ENCODE measurements around the gene YOD1. TPM values are rescaled to one million over a fixed set of nuclear protein-coding genes. Genes with fewer than 3 reads are reported as not detected.

YOD1 gene
- polyA plus RNA-seq, 1 donor = 10.1 TPM

GRCh38 chr1:207013321-207014085 lies 37.5 kb downstream of the YOD1 start:
- no peak for DNase-seq
- Histone ChIP-seq H3K9me3 (ENCODE audit: control insufficient read depth, low read depth, low read length) (no peaks in the 10 kb centered on the region), H3K27ac (ENCODE audit: low read length) (no peak overlapping the region), H3K36me3 (ENCODE audit: control insufficient read depth, insufficient read depth, low read length) (no peaks in the 10 kb centered on the region), H3K27me3 (ENCODE audit: control insufficient read depth, insufficient read depth, low read length) (no peaks in the 10 kb centered on the region), H3K4me3 (ENCODE audit: low read length) (no peak overlapping the region), H3K4me1 (ENCODE audit: control insufficient read depth, insufficient read depth, low read length) (peaks cover 23% of the 10 kb centered on the region)
- WGBS (ENCODE audit: insufficient coverage, low lambda C conversion rate) = 60% methylated on average over 2 of the region's 6 CpGs

- Histone ChIP-seq H3K27ac (ENCODE audit: low read length) (peak overlapping the region; percentile 88), H3K4me1 (ENCODE audit: control insufficient read depth, insufficient read depth, low read length) (peaks cover 48% of the 10 kb centered on the region), H3K4me3 (ENCODE audit: low read length) (no peak overlapping the region)
Measured at GRCh38 chr1:207010726-207011125, 40.3 kb downstream of the YOD1 start.

GRCh38 chr1:207009945-207010344 lies 41.1 kb downstream of the YOD1 start:
- Histone ChIP-seq H3K4me3 (ENCODE audit: low read length) (no peak overlapping the region), H3K9me3 (ENCODE audit: control insufficient read depth, low read depth, low read length) (no peaks in the 10 kb centered on the region), H3K4me1 (ENCODE audit: control insufficient read depth, insufficient read depth, low read length) (peaks cover 55% of the 10 kb centered on the region), H3K27ac (ENCODE audit: low read length) (peak overlapping the region; percentile 88), H3K27me3 (ENCODE audit: control insufficient read depth, insufficient read depth, low read length) (no peaks in the 10 kb centered on the region), H3K36me3 (ENCODE audit: control insufficient read depth, insufficient read depth, low read length) (no peaks in the 10 kb centered on the region)
- 52% methylated on average over 3 of the region's 7 CpGs for WGBS (ENCODE audit: insufficient coverage, low lambda C conversion rate)
- peak in 1 of 2 donors; percentile 26 for DNase-seq

More at GRCh38 chr1:207010726-207011125, 40.3 kb downstream of the YOD1 start:
- Histone ChIP-seq H3K9me3 (ENCODE audit: control insufficient read depth, low read depth, low read length) (no peaks in the 10 kb centered on the region), H3K36me3 (ENCODE audit: control insufficient read depth, insufficient read depth, low read length) (no peaks in the 10 kb centered on the region), H3K27me3 (ENCODE audit: control insufficient read depth, insufficient read depth, low read length) (no peaks in the 10 kb centered on the region)
- DNase-seq = no peak
- no CpG with 5 or more reads among the region's 2 CpGs for WGBS (ENCODE audit: insufficient coverage, low lambda C conversion rate)

GRCh38 chr1:207009182-207009850 lies 41.7 kb downstream of the YOD1 start:
- peaks cover 60% of the 10 kb centered on the region for H3K4me1 ChIP-seq (ENCODE audit: control insufficient read depth, insufficient read depth, low read length)
- no peaks in the 10 kb centered on the region for H3K27me3 ChIP-seq (ENCODE audit: control insufficient read depth, insufficient read depth, low read length)
- no peaks in the 10 kb centered on the region for H3K36me3 ChIP-seq (ENCODE audit: control insufficient read depth, insufficient read depth, low read length)
- DNase-seq = peak; percentile 88 to 94
- no CpG with 5 or more reads among the region's 10 CpGs for WGBS (ENCODE audit: insufficient coverage, low lambda C conversion rate)
- H3K9me3 ChIP-seq (ENCODE audit: control insufficient read depth, low read depth, low read length) = no peaks in the 10 kb centered on the region
- H3K4me3 ChIP-seq (ENCODE audit: low read length) = no peak overlapping the region
- H3K27ac ChIP-seq (ENCODE audit: low read length) = peak overlapping the region; percentile 88

GRCh38 chr1:207007352-207008033 lies 43.5 kb downstream of the YOD1 start:
- Histone ChIP-seq H3K4me1 (ENCODE audit: control insufficient read depth, insufficient read depth, low read length) (peaks cover 65% of the 10 kb centered on the region), H3K9me3 (ENCODE audit: control insufficient read depth, low read depth, low read length) (no peaks in the 10 kb centered on the region), H3K4me3 (ENCODE audit: low read length) (no peak overlapping the region), H3K36me3 (ENCODE audit: control insufficient read depth, insufficient read depth, low read length) (no peaks in the 10 kb centered on the region), H3K27ac (ENCODE audit: low read length) (peak overlapping the region; percentile 15), H3K27me3 (ENCODE audit: control insufficient read depth, insufficient read depth, low read length) (no peaks in the 10 kb centered on the region)
- 60% methylated on average over 1 of the region's 5 CpGs for whole genome bisulfite sequencing (ENCODE audit: insufficient coverage, low lambda C conversion rate)
- DNase-seq = peak in 1 of 2 donors; percentile 40

- no peaks in the 10 kb centered on the region for H3K36me3 ChIP-seq (ENCODE audit: control insufficient read depth, insufficient read depth, low read length)
- H3K4me3 ChIP-seq (ENCODE audit: low read length) = no peak overlapping the region
- no peaks in the 10 kb centered on the region for H3K9me3 ChIP-seq (ENCODE audit: control insufficient read depth, low read depth, low read length)
- WGBS (ENCODE audit: insufficient coverage, low lambda C conversion rate) = no CpG with 5 or more reads among the region's 3 CpGs
- DNase-seq = peak in 1 of 2 donors; percentile 29
- peaks cover 70% of the 10 kb centered on the region for H3K4me1 ChIP-seq (ENCODE audit: control insufficient read depth, insufficient read depth, low read length)
- peak overlapping the region; percentile 15 for H3K27ac ChIP-seq (ENCODE audit: low read length)
- H3K27me3 ChIP-seq (ENCODE audit: control insufficient read depth, insufficient read depth, low read length) = no peaks in the 10 kb centered on the region
Measured at GRCh38 chr1:207006914-207007313, 44.1 kb downstream of the YOD1 start.

GRCh38 chr1:207006083-207006482 lies 44.9 kb downstream of the YOD1 start:
- WGBS (ENCODE audit: insufficient coverage, low lambda C conversion rate) = 88% methylated on average over 2 of the region's 3 CpGs
- no peaks in the 10 kb centered on the region for H3K36me3 ChIP-seq (ENCODE audit: control insufficient read depth, insufficient read depth, low read length)
- peaks cover 75% of the 10 kb centered on the region for H3K4me1 ChIP-seq (ENCODE audit: control insufficient read depth, insufficient read depth, low read length)
- H3K27me3 ChIP-seq (ENCODE audit: control insufficient read depth, insufficient read depth, low read length) = no peaks in the 10 kb centered on the region
- DNase-seq = no peak
- no peak overlapping the region for H3K4me3 ChIP-seq (ENCODE audit: low read length)
- H3K27ac ChIP-seq (ENCODE audit: low read length) = peak overlapping the region; percentile 71
- H3K9me3 ChIP-seq (ENCODE audit: control insufficient read depth, low read depth, low read length) = no peaks in the 10 kb centered on the region

- H3K27me3 ChIP-seq (ENCODE audit: control insufficient read depth, insufficient read depth, low read length) = no peaks in the 10 kb centered on the region
- H3K9me3 ChIP-seq (ENCODE audit: control insufficient read depth, low read depth, low read length) = no peaks in the 10 kb centered on the region
- no peaks in the 10 kb centered on the region for H3K36me3 ChIP-seq (ENCODE audit: control insufficient read depth, insufficient read depth, low read length)
- H3K27ac ChIP-seq (ENCODE audit: low read length) = peak overlapping the region; percentile 71
- no peak overlapping the region for H3K4me3 ChIP-seq (ENCODE audit: low read length)
- WGBS (ENCODE audit: insufficient coverage, low lambda C conversion rate) = 49% methylated on average over 2 of the region's 9 CpGs
- DNase-seq = peak; percentile 73 to 85
- H3K4me1 ChIP-seq (ENCODE audit: control insufficient read depth, insufficient read depth, low read length) = peaks cover 69% of the 10 kb centered on the region
Measured at GRCh38 chr1:207004931-207005830, 45.8 kb downstream of the YOD1 start.

- H3K27ac ChIP-seq (ENCODE audit: low read length) = no peak overlapping the region
- whole genome bisulfite sequencing (ENCODE audit: insufficient coverage, low lambda C conversion rate) = no CpG with 5 or more reads among the region's 4 CpGs
Measured at GRCh38 chr1:207003210-207003609, 47.8 kb downstream of the YOD1 start.

More at GRCh38 chr1:207003210-207003609, 47.8 kb downstream of the YOD1 start:
- Histone ChIP-seq H3K36me3 (ENCODE audit: control insufficient read depth, insufficient read depth, low read length) (no peaks in the 10 kb centered on the region), H3K4me1 (ENCODE audit: control insufficient read depth, insufficient read depth, low read length) (peaks cover 49% of the 10 kb centered on the region), H3K9me3 (ENCODE audit: control insufficient read depth, low read depth, low read length) (no peaks in the 10 kb centered on the region), H3K4me3 (ENCODE audit: low read length) (no peak overlapping the region), H3K27me3 (ENCODE audit: control insufficient read depth, insufficient read depth, low read length) (no peaks in the 10 kb centered on the region)
- DNase-seq = no peak

Measured in large intestine (tissue), 3 donors.